Activated CD4-positive, alpha-beta T cell treated with anti-CD3 and anti-CD28 coated beads, Interleukin-2, amount 50 U/mL, for 48 hours (primary cell): ENCODE results near the gene PDZD7.

Experiments
- DNase-seq, 2 experiments: peaks; one replicate each; pipeline ENCODE4 v3.0.0-alpha.2; 2020

The PDZD7 gene

DNA sequence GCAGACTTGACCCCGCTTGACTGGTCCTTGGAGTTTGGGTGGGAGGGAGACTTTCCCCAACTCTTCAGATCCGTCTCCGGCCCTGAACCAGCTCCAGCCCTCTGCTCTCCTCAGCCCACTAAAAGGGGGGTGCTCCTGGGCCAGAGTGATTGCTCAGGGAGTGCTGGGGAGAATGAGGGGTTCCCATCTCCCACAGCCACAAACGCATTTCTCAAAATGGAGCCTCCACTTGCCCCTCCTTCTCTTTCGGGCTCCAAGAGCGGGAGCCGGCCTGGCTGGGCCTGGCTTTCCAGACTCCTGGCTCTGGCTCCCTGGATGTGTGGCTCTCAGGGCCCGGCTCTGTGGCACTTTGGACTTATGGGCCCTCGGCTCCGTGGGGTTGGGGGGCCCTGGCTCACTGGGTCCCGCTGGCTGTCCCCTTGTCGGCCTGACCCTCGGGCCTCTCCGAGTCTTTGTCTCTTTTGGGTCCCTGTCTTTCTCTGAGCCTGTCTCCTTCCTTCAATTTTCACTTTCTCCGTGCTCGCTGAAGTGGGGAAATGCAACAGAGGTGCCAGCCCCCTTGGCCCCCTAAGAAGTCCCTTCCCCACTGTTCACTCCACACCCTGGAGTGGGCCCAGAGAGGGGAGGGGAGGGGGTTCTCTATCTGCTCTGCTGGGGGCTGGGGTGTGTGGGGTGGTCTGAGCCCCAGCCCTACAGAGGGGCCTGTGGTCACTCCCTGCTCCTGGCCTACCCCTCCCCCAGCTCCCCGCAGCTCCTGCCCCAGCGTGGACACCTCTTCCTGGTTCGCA is 30.6 kb downstream of the PDZD7 start:
- no peak for DNase-seq

DNA sequence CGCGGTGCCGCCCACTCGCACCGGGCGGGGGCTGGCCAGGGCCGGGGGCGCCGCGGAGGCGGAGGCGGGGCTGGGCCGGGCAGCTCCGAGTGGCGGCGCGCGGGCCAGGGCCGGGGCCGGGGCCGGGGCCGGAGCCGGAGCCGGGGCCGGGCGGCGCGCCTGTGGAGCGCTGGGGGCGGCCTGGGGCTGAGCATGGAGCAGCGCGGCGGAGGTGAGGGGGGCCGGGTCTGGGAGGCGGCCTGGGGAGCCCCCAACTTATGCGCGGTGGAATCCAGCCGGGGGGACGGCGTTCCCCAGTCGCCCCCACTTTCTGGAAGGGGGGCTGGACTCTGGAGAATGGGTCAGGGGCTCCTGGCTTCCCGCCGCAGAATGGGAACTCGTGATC is 31.2 kb downstream of the PDZD7 start, which contains the start of gene LZTS2:
TSS of gene LZTS2 (plus strand) at position 67 of the 385 bp plus-strand sequence. CDS start 2,731 bp downstream, outside the sequence.
- no peak for DNase-seq

DNA sequence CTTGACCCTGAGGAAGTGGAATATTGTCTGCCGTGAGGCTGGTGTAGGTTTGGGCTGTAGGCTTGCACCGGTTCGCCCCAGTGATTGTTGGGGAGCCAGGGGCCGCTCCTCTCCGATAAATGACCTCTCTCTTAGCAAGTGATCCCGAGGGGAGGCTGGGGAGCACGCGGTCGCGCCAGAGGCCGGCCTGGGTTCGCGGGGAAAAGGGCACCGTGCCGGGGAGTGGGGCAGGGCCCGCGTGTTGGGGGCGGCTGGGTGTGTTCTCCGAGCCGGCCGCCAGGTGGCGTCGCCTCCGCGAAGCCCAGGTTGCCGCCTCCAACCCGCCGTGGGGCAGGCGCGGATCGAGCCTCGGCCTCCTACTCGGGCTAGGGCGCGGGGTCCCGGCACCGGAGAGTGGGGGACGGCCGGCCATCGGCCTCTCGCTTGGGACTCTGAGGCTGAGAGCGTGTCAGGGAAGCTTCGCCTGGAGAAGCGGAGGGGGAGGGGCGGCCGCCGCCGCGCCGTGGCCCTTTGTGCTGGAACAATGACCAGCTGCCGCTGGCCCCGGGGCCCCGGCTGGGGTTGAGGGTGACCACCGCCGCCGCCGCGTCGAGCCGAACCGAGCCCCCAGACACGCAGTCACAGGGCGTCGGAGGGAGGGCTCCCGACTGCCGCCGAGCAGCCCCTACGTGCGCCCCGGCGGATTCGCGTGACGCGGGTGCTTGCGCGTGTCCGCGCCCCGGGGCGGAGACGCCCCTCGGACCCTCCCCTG is 31.8 kb downstream of the PDZD7 start:
- peak; percentile 77 to 82 for DNase-seq

DNA sequence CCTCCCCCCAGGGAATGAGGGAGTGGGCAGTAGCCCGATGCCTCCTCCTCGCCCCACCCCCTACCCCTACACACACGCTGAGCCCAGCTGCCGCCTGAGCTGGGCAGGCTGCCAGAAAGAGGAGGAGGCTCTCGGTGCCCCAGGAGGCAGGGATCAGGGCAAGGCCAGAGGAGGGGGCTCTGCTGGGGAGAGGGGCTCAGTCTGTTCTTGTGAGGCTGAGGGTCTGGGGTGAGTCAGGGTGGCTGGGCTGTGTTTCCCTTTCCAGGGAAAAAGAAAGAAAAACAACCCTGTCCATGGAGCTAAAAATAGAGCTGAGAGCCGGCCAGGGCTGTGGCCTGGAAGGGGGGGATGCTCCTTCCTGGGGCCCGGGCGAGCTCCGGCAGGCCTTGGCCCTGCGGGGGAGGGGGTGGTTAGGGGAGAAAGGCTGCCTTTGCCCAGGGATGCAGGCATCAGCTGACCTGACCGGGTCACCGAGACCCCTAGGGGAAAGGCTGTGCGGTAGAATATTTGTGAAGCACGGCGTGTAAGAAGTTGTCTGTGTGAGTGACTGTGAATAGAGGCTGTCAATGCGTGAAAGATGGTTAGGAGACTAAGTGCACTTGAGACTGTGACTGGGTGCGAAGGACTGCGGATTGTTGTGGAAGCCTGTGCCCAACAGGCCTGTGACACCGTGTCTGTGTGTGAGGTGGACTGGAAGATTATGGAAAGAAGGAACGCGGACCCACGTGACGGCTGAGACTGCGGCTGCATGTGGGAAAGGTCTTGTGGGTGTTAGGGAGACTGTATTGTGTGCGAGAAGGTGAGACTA is 32.5 kb downstream of the PDZD7 start:
- DNase-seq = peak; percentile 72 to 76

DNA sequence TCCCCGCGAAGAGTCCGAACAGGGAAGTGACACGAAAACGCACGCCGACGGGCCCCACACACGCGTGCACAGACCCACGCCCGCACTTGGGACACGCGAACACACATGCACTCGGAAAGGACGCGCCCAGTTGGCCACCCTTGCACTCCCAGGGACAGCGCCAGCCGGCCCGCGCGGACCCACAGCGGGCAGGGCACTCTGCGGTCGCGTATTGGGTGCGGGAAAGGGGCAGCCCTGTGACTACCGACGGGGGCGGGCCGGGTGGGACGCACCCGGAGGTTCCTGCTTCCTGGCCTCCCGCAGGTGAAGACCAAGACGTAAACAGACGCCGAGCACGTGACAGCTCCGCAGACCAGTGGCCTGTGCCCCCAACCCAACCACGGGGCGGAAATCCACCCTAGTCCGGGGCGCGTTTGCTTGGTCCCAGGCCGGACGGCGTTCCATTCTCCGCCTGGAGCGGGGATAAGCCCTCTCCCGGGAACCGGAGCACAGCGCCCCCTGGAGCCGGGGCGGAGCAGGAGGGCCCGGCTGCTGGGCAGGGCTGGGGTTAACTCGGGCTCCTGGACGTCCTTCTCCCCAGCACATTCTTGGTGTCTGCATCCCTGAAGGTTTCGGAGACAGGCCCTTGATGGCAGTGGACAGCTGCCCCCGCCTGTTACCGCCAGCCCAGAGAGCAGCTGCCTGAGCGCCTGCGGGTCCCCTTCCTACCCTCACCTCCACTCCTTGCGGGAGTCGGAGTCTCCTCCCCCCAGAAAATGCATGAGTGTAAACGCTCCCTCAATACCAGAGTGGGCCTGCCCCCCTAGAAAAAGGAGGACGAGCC is 33.4 kb downstream of the PDZD7 start:
- DNase-seq = peak; percentile 82

DNA sequence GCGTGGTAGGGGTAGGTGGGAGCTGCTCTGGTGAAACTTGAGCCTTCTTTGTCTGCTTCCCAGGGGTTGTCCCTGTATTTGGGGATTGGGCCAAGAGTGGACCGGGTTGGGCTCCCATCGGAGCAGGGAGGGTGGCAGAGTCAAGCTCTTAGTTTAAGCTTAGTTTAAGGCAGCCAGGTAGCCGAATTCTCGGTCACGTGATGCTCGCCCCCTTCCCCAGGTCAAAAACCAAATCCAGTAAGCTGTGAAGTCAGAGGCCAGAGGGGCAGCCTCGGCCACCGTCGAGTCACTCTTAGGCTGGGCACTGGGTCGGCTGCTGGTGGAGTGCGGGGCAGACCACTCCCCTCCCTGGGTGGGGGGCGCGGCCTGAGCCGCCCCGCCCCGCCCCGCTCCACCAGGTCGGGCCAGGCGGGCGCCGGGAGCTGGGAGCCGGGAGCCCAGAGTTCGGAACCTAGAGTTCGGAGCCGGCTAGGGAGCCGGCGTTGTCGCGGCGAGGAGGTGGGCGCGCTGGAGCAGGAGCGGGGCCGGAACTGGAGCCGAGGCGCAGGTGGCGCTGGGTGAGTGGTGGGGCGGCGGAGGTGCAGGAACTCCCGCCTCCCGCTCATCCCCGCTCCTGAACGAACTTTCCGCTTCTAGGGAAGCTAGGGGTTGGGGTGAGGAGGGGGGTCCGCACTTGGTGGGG is 34.1 kb downstream of the PDZD7 start:
- peak; percentile 50 to 56 for DNase-seq

DNA sequence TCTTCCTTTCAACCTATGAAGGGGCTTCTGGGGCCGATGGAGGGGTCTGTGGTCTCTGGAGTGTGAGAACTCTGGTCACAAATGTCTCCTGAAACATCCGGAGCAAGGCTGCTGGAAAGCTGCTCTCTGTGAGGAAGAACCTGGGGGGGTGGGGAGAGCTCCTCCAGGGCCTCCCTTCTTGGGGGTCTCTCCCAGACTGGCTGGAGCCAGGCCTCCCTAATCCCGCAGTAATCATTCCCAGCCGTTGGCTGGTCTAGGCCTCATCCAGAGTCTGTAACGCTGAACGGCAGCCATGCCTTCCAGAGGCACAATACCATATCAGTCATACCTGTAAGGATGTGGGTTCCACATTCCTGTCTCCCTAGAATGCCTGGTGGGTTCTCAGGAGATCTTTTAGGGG is 35.7 kb downstream of the PDZD7 start:
- no peak for DNase-seq

DNA sequence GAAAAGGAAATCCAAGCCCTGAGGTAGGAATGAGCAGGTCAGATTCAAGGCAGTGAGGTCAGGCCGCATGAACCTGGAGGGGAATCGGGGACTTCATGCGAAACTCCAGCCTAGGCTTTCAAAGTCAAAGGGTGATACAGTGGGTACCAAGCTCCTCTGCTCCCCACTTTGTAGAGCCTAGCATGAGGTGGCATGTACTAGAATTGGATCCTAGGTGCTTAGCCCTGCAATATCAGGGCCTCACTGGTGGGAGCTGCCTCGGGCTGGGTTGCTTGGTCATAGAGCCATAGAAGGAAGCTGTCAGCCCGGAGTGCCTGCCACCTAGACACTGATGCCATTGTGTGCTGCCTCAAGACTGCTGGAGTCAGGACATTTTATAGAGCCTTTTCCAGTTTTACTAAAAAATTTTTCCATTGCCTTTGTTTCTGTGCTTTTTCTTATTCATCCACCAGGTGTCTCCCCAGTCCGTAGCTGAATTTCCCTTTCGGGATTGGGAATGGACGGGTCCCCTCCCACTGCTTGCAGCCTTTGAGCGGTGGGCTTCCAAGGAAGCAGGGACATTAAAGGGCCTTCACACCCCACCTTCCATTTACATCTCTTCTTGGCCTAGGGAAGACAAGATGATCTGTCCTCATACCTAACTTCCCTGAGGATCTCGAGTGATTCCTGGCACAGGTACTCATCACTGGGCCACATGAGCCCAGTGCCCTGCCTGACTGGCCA is 36.8 kb downstream of the PDZD7 start:
- DNase-seq = no peak

DNA sequence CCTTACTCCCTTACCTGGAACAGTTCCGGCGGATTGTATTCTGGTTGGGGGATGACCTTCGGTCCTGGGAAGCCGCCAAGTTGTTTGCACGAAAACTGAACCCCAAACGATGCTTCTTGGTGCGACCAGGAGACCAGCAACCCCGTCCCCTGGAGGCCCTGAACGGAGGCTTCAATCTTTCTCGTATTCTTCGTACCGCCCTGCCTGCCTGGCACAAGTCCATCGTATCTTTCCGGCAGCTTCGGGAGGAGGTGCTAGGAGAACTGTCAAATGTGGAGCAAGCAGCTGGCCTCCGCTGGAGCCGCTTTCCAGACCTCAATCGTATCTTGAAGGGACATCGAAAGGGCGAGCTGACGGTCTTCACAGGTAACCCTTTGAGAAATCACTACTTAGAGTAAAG is 41.8 kb downstream of the PDZD7 start:
- no peak for DNase-seq

DNA sequence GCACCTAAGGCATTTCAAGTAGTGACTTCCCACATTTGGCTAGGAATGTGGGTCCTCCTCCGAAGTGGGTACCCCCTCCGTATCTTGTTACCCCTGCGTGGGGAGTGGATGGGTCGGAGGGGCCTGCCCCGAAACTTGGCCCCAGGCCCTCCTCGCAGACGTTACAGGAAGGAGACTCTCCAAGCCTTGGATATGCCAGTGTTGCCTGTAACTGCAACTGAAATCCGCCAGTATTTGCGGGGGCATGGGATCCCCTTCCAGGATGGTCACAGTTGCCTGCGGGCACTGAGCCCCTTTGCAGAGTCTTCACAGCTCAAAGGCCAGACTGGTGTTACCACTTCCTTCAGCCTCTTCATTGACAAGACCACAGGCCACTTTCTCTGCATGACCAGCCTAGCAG is 42.8 kb downstream of the PDZD7 start:
- no peak for DNase-seq

DNA sequence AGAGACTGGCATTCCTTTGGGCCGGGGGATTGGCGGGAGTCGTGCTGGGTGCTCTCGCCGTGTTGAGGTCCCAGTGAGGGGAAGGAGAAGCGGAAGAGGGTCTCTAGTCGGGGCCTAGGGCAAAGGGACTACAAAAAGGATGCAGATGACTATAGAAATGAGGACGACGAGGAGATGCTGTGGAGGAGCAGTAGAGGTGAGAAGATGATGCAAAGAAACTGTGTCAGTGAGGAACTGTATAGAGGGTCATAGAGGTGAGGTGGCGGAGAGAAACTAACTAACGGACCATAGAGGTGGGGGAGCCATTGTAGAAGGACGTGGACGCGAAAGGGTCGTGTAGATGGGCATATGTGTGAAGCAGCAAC is 43.3 kb downstream of the PDZD7 start:
- DNase-seq = no peak

DNA sequence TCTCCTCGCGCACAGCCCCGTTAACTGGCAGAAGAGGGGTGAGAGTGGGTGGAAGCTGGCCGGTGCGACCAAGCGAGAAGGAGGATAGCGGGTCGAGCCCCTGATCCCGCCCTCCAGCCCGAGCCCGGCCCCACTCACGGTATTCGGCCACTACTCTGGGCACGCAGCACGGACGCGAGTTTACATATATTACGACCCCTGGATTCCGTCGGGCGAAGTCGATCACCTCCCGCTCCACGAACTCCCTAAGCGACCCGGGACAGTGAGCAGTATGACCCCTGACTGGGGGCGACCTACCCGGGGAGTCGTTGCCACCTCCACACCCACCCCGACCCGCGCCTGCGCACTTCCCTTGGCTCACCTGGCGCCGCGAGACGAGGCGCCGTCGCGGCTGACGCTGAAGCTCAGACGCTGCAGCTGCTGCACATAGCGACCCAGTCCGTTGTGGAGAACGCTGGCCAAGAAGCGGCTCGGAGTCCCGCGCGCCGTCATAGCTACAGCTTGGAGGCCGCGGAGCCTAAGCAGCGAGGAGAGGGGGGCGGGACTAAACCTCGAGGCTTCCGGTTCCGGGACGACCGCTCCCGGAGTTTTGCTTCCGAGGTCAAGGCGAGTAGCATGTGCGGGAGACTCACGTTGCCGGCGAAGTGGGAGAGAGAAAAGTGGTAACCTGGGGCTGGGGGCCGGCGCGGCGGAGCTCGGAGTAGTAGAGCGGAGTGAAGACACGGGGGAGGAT is 43.8 kb downstream of the PDZD7 start, which contains the start of the genes MRPL43 and TWNK:
TSS of gene MRPL43 (minus strand) at position 546 of the 733 bp plus-strand sequence. CDS start at position 492, 54 bp downstream.
TSS of gene TWNK (plus strand) at position 592 of the 733 bp plus-strand sequence. CDS start 668 bp downstream, outside the sequence.
- DNase-seq = peak; percentile 85 to 90

DNA sequence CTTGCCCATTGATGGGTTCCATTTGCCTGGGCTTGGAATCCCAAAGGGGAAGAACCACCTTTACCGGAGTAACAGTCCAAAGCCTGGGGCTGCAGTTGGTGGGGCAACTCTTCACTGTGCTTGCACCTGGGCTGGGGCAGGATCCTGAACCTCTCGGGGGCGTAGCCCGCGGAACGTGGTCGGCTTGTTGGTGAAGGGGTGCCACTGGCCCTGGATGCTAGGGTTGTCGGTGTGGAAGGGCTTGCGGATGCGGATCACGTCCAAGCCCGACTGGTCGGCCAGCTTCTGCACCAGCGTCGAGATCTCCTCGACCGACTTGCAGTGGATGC is 44.3 kb downstream of the PDZD7 start:
- no peak for DNase-seq

DNA sequence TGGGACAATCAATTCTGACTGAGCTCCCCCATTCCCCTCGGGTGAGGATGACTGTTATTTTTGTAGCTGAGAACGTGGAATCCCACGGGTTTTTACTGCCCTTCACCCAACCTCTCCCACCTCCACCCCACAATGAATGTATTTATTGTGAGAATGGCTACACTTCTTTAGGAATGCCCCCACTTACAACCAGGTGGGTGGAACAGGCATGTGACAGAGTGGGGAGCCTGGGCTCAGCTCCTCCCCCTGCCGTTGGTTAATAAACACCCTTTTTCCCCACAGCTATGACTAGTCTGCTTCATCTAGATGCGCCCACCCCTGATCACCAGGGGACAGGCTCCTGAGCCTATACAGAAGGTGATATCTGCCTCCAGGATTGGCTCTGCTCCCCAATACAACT is 45.6 kb downstream of the PDZD7 start:
- DNase-seq = no peak

DNA sequence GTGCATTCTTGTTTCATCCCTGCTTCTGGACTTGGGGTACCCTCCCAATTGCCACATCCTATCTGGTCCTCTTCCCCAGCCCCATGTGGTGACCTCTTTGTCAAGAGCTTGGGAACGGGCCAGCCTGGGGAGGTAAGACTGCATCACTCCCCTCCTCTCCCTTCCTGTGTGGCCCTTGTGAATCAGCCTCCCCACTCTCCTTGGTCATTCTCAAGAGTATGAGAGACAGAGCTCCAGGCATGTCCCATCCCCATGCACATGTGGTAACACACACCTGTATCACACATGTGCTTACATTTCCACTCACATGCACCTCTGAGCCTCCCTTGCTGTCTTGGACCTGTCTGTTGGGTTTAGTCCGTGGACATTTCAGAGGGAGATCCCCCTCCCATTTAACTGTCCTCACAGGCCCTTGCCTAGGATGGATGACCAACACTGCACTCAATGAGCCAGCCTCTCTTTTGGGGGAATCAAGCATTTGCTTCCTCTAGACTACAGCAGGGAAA is 46.2 kb downstream of the PDZD7 start:
- no peak for DNase-seq

DNA sequence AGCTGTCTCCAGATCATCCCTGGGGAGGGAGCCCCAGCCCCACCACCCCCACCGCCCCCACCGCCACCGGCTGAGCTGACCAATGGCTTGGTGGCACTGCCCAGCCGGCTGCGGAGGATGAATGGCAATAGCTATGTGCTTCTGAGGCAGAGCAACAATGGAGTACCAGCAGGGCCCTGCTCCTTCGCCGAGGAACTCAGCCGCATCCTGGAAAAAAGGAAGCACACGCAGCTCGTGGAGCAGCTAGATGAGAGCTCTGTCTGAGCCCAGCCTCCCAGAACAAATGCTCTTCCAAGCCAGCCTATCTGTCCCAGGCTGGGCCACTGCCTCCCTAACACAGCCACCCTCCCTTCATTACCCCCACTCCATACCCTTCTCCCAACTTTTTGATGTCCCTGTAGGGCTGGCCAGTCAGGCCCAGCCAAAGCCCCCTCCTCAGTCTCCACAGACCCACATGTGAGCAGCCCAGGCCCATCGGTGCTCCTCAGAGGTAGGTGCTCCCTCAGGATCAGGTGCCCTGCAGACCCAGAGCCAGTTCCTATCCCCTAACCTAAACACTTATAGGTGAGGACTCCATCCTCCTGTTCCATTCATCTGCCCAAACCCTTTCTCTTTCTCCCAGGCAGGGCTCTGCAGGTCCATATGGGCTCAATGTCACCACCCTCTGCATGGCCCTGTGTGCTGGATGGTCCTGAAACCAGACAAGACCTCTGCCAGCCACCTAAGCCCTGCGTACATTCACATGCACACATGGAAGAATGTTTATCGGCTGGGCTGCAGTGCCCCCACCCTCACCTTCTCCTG is 46.9 kb downstream of the PDZD7 start:
- DNase-seq = no peak

DNA sequence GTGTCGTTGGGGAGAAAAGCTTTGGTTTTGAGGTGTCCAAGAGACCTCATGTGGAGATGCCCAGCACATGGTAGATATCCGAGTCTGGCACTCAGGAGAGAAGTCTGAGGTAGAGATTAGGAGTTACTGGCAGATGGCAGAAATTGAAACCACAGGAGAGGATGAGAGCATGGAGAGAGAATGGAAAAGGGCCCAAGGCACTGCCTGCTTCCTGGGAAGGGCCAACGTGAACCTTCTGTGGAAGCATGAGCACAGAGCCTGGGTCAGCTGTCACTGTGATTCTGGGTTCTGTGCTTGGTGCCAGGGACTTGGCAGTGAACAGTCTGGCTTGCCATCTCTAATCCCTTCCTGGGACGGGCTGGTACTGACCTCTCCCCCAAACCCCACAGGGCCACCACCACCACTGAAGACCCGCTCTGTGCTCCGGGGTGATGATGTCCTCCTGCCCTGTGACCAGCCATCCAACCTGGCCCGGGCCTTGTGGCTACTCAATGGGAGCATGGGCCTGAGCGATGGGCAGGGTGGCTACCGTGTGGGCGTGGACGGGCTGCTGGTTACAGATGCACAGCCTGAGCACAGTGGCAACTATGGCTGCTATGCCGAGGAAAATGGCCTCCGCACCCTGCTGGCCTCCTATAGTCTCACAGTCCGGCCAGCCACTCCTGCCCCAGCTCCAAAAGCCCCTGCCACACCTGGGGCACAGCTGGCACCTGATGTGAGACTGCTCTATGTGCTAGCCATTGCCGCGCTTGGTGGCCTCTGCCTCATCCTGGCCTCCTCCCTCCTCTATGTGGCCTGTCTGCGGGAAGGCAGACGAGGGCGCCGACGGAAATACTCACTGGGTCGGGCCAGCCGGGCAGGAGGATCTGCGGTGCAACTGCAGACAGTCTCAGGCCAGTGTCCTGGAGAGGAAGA is 47.8 kb downstream of the PDZD7 start:
- DNase-seq = no peak

DNA sequence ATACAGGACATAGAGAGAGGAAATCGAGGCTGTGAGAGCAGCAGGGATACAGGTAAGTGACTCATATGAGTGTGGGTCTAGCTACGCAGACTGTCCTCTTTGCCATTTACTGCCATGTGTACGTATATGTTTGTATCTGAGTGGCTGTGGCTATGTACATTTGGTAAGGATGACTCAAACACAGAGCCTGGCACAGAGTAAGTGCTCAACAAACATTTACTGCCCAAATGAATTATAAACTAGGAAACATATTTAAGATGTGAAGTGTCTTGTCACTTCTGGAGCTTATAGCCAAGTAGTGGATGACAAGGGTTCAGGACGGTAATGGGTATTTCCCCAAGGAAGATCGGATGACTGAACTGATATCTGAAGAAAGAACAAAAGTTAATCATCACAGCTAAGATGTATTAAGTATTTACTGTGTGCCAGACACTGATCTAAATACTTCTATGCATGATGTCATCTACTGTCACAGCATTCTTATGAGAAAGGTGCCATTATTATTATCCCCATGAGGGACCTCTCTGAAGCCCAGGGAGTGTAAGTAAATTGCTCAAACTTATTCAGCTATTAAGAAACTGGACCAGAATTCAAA is 49.7 kb downstream of the PDZD7 start:
- DNase-seq = no peak
